Stimulated activated naive CD8-positive, alpha-beta T cell treated with anti-CD3 and anti-CD28 coated beads, Interleukin-15, Interleukin-2, amounts not matched to agents 100 ng/mL and 50 ng/mL, for 24 hours (primary cell): ENCODE measurements around the gene AGBL4.
"Not testable (repeated sequence)": the region's sequence is repeated elsewhere in the genome, so short reads cannot be mapped to it uniquely, and the experiment has no call there.

ENCODE experiments used
- H3K27ac Mint-ChIP-seq: one replicate; pipeline ENCODE4 v1.8.0; 2021; ENCODE audit warnings: mild to moderate bottlenecking, mixed read lengths
- H3K27me3 Mint-ChIP-seq: one replicate; pipeline ENCODE4 v1.8.0; 2021; ENCODE audit warnings: mixed read lengths
- H3K36me3 Mint-ChIP-seq: one replicate; pipeline ENCODE4 v1.8.0; 2021; ENCODE audit warnings: low read depth, mixed read lengths
- H3K4me1 Mint-ChIP-seq: one replicate; pipeline ENCODE4 v1.8.0; 2021; ENCODE audit warnings: low read depth, mixed read lengths
- H3K4me3 Mint-ChIP-seq: one replicate; pipeline ENCODE4 v1.8.0; 2021; ENCODE audit warnings: mild to moderate bottlenecking, mixed read lengths
- H3K9me3 Mint-ChIP-seq: one replicate; pipeline ENCODE4 v1.8.0; 2021; ENCODE audit warnings: mixed read lengths

AGBL4 gene

DNA sequence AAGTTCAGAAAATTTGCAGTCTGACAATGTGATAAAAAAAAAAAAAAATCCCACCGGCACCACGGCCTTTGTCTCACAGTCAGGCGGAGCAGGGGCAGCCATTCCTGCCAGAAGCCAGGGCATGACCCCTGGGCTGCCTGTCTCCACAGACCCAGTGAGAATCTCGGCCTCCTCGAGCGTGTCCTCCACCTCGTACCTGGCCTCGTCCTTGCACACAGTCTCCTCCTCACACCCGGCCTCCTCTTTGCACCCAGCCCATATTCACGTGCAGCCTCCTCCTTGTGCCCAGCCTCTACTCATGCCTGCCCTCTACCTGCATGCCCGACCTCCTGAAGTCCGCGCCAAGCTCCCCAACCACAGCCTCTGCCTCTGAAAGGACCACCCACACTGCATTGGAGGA, 182.0 kb downstream of the AGBL4 start:
- Mint-ChIP-seq H3K27ac (no peak overlapping the region), H3K4me3 (no peak overlapping the region), H3K36me3 (no peaks in the 10 kb centered on the region), H3K9me3 (peaks cover 37% of the 10 kb centered on the region), H3K4me1 (no peaks in the 10 kb centered on the region), H3K27me3 (no peaks in the 10 kb centered on the region)

DNA sequence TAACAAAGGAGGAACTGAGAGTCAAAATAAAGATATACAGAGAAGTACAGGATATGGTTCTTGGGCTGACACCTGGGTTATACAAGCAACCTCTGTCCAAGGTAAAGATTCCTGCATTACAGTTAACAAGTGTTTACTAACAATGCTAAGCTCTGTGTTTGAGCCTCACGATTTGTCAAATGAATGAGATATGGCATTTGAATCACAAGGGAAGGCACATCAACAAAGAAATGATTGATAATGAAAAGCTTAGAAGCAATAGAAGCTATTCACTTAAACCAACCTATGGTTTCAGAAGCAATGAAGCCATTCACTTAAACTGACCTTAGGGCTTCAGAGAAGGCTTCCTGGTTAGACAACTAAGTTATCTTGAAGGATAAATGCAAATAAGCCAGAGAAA, 199.5 kb downstream of the AGBL4 start:
- Mint-ChIP-seq H3K4me3 (no peak overlapping the region), H3K27ac (no peak overlapping the region), H3K4me1 (no peaks in the 10 kb centered on the region), H3K9me3 (peaks cover 13% of the 10 kb centered on the region), H3K36me3 (no peaks in the 10 kb centered on the region), H3K27me3 (no peaks in the 10 kb centered on the region)

DNA sequence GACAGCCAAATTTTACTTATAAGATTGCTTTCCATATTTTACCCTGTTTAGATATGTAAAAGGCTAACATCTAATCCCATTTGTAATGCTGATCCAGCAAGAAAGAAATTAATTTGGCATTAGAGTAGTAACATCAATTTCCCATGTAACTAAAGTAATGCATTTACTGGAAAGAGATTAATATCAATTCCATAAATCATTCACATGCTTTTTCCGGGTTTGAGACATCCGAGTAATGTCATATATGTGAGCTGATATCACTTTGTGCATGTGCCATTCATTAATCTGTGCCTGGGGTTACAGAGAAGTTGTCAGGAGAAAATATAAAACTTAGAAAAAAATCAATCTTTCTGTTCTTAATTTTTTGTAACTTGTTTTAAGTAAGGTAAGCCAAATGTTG, 206.1 kb downstream of the AGBL4 start:
- no peaks in the 10 kb centered on the region for H3K4me1 Mint-ChIP-seq
- no peaks in the 10 kb centered on the region for H3K27me3 Mint-ChIP-seq
- H3K27ac Mint-ChIP-seq, result no peak overlapping the region
- peaks cover 6% of the 10 kb centered on the region for H3K9me3 Mint-ChIP-seq
- no peak overlapping the region for H3K4me3 Mint-ChIP-seq
- no peaks in the 10 kb centered on the region for H3K36me3 Mint-ChIP-seq

DNA sequence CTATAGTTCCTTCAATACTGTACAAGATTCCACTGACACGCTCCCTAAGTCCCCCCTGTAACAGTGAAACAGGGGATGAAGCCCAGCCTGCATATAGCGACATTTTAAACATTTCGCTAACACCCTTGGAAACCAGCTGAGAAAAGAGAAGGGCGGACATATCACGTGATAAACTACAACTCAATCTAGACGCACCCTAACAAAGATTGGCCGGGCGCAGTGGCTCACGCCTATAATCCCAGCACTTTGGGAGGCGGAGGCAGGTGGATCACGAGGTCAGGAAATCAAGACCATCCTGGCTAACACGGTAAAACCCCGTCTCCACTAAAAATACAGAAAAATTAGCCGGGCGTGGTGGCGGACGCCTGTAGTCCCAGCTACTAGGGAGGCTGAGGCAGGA, 236.7 kb downstream of the AGBL4 start:
- not testable (repeated sequence) for H3K27ac Mint-ChIP-seq, H3K36me3 Mint-ChIP-seq, H3K27me3 Mint-ChIP-seq, H3K4me1 Mint-ChIP-seq, H3K9me3 Mint-ChIP-seq, H3K4me3 Mint-ChIP-seq

DNA sequence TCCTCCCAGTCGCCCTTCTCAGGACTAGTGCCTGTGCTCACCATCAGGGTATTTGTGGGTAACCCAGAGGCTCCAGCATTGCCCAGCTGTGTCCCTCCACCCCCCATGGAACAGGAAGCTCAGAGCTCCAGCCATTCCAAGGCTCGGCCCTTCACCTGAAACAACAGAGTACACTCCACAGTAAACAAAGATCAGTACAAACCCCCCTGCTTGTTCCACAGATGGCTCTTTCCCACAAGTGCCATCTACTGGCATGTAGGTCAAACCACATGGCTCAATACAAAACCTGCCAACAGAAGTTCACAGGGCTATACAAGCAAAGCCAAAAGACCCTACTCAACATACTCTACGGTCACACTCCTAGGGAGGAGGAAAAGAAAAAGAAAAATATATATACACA, 258.7 kb downstream of the AGBL4 start:
- no peaks in the 10 kb centered on the region for H3K27me3 Mint-ChIP-seq
- peaks cover 21% of the 10 kb centered on the region for H3K9me3 Mint-ChIP-seq
- H3K36me3 Mint-ChIP-seq, result no peaks in the 10 kb centered on the region
- no peak overlapping the region for H3K4me3 Mint-ChIP-seq
- no peak overlapping the region for H3K27ac Mint-ChIP-seq
- H3K4me1 Mint-ChIP-seq, result no peaks in the 10 kb centered on the region

DNA sequence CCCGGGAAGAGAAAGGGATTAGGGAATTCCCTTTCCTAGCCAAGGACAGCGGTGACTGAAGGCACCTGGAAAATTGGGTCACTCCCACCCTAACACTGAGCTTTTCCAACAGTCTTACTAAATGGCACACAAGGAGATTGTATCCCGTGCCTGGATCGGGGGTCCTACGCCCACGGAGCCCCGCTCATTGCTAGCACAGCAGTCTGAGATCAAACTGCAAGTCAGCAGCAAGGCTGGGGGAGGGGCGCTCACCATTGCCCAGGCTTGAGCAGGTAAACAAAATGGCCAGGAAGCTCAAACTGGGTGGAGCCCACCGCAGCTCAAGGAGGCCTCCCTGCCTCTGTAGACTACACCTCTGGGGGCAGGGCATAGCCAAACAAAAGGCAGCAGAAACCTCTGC, 285.6 kb downstream of the AGBL4 start:
- H3K9me3 Mint-ChIP-seq, result peaks cover 19% of the 10 kb centered on the region
- H3K36me3 Mint-ChIP-seq, H3K4me3 Mint-ChIP-seq, H3K27me3 Mint-ChIP-seq, H3K4me1 Mint-ChIP-seq, H3K27ac Mint-ChIP-seq: not testable (repeated sequence)

DNA sequence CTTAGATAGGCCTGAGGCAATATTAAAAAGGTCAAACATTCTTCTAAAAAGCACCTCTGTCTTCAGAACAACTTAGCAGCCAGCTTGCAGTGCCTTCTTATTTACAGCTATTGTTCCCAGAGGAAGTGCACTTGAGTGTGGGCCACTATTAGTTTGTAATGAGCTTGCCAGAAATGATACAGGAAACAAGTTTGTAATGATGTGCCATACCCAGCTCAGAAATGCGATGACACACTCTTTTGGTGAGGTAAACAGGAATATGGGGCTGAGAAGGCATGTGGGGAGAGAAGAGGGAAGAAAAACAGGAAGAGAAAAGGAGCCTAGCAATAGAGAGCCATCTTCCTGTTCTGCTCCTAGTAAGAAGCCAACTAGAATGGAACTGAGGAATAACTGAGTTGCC, 295.4 kb downstream of the AGBL4 start:
- no peaks in the 10 kb centered on the region for H3K36me3 Mint-ChIP-seq
- no peaks in the 10 kb centered on the region for H3K4me1 Mint-ChIP-seq
- H3K9me3 Mint-ChIP-seq, result peaks cover 4% of the 10 kb centered on the region
- H3K4me3 Mint-ChIP-seq, result no peak overlapping the region
- no peaks in the 10 kb centered on the region for H3K27me3 Mint-ChIP-seq
- no peak overlapping the region for H3K27ac Mint-ChIP-seq

DNA sequence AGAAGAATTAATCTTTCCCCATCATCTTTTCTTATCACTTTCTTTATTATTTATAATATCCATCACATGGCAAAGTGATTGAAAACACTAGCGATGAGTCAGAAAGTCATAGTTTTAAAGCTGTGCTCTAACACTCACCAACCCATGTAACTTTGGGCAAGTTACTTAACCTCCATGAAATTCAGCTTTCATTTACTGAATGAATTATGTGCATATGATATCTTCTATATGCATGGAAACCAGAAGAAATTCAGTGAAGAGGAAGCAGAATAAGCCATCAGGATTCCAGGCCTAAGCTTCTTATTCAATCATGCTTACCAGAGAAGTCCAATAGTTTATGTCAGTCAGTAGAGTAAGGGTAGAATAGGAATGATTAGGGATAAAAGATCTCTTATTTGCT, 300.1 kb downstream of the AGBL4 start:
- no peaks in the 10 kb centered on the region for H3K36me3 Mint-ChIP-seq

DNA sequence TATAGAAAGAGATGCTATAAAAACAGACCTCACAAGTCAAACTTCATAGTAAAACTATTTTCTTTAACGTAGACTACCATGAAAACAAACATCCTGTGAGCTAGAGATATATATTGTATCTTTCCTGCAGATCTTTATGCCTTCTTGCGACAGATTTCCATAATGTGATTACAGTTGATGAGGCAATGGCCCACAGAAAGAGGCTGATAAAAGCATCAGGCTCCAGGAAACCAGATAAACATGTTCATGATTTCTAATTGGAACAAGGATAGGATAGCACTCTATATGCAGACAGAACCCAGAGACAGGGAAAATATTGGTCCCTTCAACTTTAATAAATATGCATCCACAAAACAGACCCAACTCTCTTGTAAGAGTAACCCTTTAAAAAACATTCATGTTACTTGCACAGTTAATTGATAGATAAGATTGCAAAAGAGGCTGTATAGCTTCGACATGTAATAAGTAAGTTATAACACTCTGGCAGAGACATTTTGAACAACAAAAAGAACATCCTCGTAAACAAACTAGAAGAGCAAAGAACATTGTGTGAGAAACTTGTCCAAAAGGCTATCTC, 329.4 kb downstream of the AGBL4 start:
- H3K4me1 Mint-ChIP-seq, result no peaks in the 10 kb centered on the region
- no peaks in the 10 kb centered on the region for H3K36me3 Mint-ChIP-seq
- H3K27ac Mint-ChIP-seq, result no peak overlapping the region
- peaks cover 6% of the 10 kb centered on the region for H3K9me3 Mint-ChIP-seq
- H3K27me3 Mint-ChIP-seq, result no peaks in the 10 kb centered on the region
- H3K4me3 Mint-ChIP-seq, result no peak overlapping the region

More for the DNA sequence above, 300.1 kb downstream of the AGBL4 start:
- Mint-ChIP-seq H3K4me3 (no peak overlapping the region), H3K9me3 (peaks cover 6% of the 10 kb centered on the region), H3K4me1 (no peaks in the 10 kb centered on the region), H3K27ac (no peak overlapping the region), H3K27me3 (no peaks in the 10 kb centered on the region)

DNA sequence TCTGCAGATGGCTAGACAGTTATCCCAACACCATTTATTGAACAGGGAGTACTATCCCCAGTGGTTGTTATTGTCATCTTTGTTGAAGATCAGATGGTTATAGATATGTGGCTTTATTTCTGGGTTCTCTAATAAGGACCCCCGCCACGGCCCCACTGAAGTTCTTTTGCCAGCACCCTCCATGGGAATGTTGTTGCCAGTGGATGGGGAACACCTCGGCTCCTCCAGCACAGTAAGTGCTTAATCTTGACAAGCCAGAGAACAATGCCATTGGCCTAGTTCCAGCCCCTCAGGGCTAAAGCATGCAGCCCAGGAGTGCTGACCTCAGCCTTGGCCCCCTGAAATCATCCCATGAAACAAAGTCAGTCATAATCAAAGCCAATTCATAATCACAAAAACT, 337.6 kb downstream of the AGBL4 start:
- H3K9me3 Mint-ChIP-seq, result peaks cover 14% of the 10 kb centered on the region
- no peaks in the 10 kb centered on the region for H3K4me1 Mint-ChIP-seq
- no peak overlapping the region for H3K4me3 Mint-ChIP-seq
- H3K27ac Mint-ChIP-seq, result no peak overlapping the region
- H3K36me3 Mint-ChIP-seq, result no peaks in the 10 kb centered on the region
- H3K27me3 Mint-ChIP-seq, result no peaks in the 10 kb centered on the region

DNA sequence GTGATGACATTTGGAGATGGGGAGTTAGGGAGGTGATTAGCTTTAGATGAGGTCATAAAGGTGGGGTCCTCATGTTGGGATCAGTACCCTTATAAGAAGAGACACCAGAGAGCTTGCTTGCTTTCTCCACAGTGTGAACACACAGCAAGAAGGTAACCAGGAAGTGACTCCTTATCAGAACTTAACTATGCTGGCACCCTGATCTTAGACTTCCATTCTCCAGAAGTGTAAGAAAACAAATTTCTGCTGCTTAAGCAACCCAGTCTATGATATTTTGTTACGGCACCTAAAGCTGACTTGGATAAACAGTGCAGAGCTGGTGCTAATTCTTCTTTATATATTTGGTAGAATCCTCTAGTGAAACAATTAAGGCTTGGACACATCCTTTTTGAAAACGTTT, 346.0 kb downstream of the AGBL4 start:
- Mint-ChIP-seq H3K4me3 (no peak overlapping the region), H3K9me3 (peaks cover 8% of the 10 kb centered on the region), H3K27ac (no peak overlapping the region), H3K4me1 (no peaks in the 10 kb centered on the region), H3K27me3 (no peaks in the 10 kb centered on the region), H3K36me3 (no peaks in the 10 kb centered on the region)

DNA sequence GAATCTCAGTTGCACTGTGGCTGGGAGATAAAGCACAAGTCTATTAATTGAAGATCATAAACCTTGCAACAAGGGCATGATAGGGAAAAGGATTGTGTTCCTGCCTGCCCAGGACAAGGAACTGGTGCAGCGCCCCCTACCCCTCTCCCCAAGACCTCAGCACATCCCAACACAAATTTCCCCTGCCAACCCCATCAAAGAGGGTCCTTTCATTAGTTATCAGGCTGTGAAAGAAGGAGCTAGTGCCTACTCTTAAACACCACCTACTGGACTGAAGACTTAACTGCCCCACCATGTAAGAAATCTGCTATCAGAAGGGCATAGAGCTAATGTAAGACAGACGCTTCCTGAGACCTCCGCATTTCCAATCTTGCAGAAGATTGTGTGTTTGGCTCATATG, 372.6 kb downstream of the AGBL4 start:
- Mint-ChIP-seq H3K27me3 (no peaks in the 10 kb centered on the region), H3K9me3 (peaks cover 9% of the 10 kb centered on the region), H3K4me1 (no peaks in the 10 kb centered on the region), H3K4me3 (no peak overlapping the region), H3K36me3 (no peaks in the 10 kb centered on the region), H3K27ac (no peak overlapping the region)

DNA sequence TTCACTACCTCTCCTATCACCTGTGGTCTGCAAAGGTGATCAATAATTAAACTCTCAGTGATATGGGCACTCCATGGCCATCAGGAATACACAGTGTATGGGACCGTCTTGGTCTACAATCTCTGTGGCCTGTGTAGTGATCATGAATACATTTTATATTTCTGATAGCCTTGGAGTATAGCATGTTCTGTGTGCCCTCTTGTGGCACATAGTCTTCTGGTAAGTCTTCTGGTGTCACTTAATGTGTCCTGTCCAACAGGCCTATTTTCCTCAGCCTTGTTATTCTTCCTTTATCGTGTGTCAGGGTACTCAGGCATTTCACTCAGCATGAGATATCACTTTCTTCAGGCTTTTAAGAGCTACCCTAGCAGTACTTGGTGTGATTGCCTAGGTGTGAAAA, 393.6 kb downstream of the AGBL4 start:
- H3K4me1 Mint-ChIP-seq, result no peaks in the 10 kb centered on the region
- no peak overlapping the region for H3K27ac Mint-ChIP-seq
- peaks cover 8% of the 10 kb centered on the region for H3K9me3 Mint-ChIP-seq
- H3K4me3 Mint-ChIP-seq, result no peak overlapping the region
- H3K36me3 Mint-ChIP-seq, result no peaks in the 10 kb centered on the region
- no peaks in the 10 kb centered on the region for H3K27me3 Mint-ChIP-seq

DNA sequence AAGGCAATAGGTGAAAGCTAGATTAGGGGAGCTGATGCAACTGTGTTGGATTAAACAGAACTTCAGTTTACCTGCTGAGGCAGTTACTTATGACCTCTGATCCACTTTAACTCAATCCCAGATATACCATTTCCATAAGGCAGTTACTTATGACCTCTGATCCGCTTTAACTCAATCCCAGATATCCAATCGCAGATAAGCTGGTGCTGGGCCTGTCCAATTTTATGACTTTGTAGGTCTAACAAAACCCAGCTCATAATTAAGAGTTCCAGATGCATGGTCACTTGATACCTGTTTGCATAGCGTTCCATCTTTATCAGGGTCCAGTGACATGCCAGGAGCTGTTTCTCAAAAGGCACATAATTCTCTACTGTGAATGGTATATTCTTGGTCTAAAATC, 396.0 kb downstream of the AGBL4 start:
- Mint-ChIP-seq H3K4me1 (no peaks in the 10 kb centered on the region), H3K27ac (no peak overlapping the region), H3K9me3 (peaks cover 10% of the 10 kb centered on the region), H3K4me3 (no peak overlapping the region), H3K27me3 (no peaks in the 10 kb centered on the region), H3K36me3 (no peaks in the 10 kb centered on the region)

DNA sequence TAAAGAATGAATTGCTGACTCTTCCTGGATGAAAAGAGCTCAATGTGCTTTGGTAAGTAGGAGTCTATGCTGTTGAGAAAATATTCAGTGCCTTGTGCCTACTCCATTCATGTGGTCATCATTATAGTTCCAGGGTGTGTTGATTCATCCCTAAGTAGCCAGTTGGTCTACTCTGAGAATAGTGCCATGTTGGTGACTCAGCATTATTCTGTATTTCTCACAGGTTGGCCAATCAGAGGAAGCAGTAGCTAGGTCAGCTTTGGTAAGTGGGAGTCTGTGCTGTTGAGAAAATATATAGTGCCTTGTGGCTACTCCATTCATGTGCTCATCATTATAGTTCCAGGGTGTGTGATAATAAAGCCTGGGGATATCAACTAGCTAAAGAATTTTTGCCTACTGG, 397.3 kb downstream of the AGBL4 start:
- Mint-ChIP-seq H3K36me3 (no peaks in the 10 kb centered on the region), H3K9me3 (peaks cover 12% of the 10 kb centered on the region), H3K4me3 (no peak overlapping the region), H3K27me3 (no peaks in the 10 kb centered on the region), H3K4me1 (no peaks in the 10 kb centered on the region), H3K27ac (no peak overlapping the region)

DNA sequence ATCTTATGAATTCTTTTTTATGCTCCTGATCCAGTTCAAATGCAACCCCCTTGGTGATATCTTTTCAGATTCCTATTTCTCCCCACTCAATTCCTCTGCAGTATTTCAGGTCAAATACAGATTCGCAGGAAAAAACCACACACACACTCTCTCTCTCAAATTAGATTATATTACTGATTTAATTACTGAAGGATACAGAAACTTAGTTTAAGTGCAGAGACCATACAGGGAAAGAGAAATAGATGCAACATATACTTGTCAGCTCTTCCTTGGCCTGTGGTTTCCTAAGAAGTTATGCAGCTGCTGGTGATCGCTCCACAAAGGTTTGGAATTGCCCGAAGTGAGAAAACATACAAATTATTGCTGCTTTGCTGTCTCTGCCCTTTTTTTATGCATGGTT, 400.9 kb downstream of the AGBL4 start:
- H3K27me3 Mint-ChIP-seq, result no peaks in the 10 kb centered on the region

More for the DNA sequence above, 400.9 kb downstream of the AGBL4 start:
- H3K9me3 Mint-ChIP-seq, result peaks cover 9% of the 10 kb centered on the region
- no peak overlapping the region for H3K4me3 Mint-ChIP-seq
- no peak overlapping the region for H3K27ac Mint-ChIP-seq
- H3K36me3 Mint-ChIP-seq, result no peaks in the 10 kb centered on the region
- no peaks in the 10 kb centered on the region for H3K4me1 Mint-ChIP-seq
